K562 (cell line): ENCODE data around the gene PTCD3.

Experiments used
- EGR1 ChIP-seq: fragments of 450-650 bp; conservative IDR thresholded peaks from 2 replicates; pipeline ENCODE4 v1.6.1; 2017; ENCODE audit warnings: mild to moderate bottlenecking
- EZH2 ChIP-seq: IDR thresholded peaks from 2 replicates; pipeline ENCODE4 v1.6.1; 2012; ENCODE audit warnings: low read depth, mild to moderate bottlenecking, inconsistent platforms, low read length, borderline replicate concordance
- MYC ChIP-seq, 2 experiments: fragments of 250-450 bp in 1 of 2; sonication (Bioruptor Pico) in 1 of 2; IDR thresholded peaks; 2 replicates each; pipeline versions ENCODE4 v1.5.1 to v1.6.1; 2012 to 2021; ENCODE audit warnings: low read depth in 2 of 2, borderline replicate concordance in 1 of 2, improper control_type of control experiment in 1 of 2, low read length in 1 of 2, mild to moderate bottlenecking in 1 of 2, moderate library complexity in 1 of 2
- SMARCA5 ChIP-seq: fragments of 450-650 bp; IDR thresholded peaks from 2 replicates; pipeline ENCODE4 v1.6.1; 2016
- ZNF592 ChIP-seq: fragments of 450-650 bp; IDR thresholded peaks from 2 replicates; pipeline ENCODE4 v1.6.1; 2017; ENCODE audit warnings: antibody characterized with exemption, mild to moderate bottlenecking

GRCh38 chr2:86185517-86186212 lies 79.6 kb downstream of the PTCD3 start:
- TF ChIP-seq EZH2 (no peak), SMARCA5 (no peak), ZNF592 (no peak), EGR1 (no peak), MYC (IDR thresholded peaks at IDR 0.05; ENCODE audit: low read depth, low read length) (no peak), MYC (CRISPR knock-in tag; IDR thresholded peaks at IDR 0.05; ENCODE audit: borderline replicate concordance, low read depth) (no peak)
